SK-N-SH treated with all-trans-retinoic acid at 6 μM for 48 hours (cell line): ENCODE data around the gene KLF6.

Experiments used
- ESRRG ChIP-seq: fragments of 250-450 bp; sonication (Bioruptor Pico); IDR thresholded peaks from 2 replicates; pipeline ENCODE4 v1.6.1; 2021; ENCODE audit warnings: mild to moderate bottlenecking
- GLIS3 ChIP-seq: fragments of 250-450 bp; sonication (Bioruptor Pico); IDR thresholded peaks from 2 replicates; pipeline ENCODE4 v1.5.0; 2020; ENCODE audit warnings: mild to moderate bottlenecking, moderate library complexity
- ISL1 ChIP-seq: fragments of 250-450 bp; sonication (Bioruptor Pico); IDR thresholded peaks from 2 replicates; pipeline ENCODE4 v2.1.2; 2022; ENCODE audit warnings: mild to moderate bottlenecking, moderate library complexity
- ZFP30 ChIP-seq: fragments of 450-650 bp; formaldehyde crosslinking; IDR thresholded peaks from 2 replicates; pipeline ENCODE4 v1.5.0; 2022; ENCODE audit warnings: mild to moderate bottlenecking, moderate library complexity
- TF ChIP-seq, protein P1 (sequence below): fragments of 250-450 bp; sonication (Bioruptor Pico); IDR thresholded peaks from 2 replicates; pipeline ENCODE4 v1.8.0; 2020; ENCODE audit warnings: mild to moderate bottlenecking, moderate library complexity, borderline replicate concordance

DNA sequence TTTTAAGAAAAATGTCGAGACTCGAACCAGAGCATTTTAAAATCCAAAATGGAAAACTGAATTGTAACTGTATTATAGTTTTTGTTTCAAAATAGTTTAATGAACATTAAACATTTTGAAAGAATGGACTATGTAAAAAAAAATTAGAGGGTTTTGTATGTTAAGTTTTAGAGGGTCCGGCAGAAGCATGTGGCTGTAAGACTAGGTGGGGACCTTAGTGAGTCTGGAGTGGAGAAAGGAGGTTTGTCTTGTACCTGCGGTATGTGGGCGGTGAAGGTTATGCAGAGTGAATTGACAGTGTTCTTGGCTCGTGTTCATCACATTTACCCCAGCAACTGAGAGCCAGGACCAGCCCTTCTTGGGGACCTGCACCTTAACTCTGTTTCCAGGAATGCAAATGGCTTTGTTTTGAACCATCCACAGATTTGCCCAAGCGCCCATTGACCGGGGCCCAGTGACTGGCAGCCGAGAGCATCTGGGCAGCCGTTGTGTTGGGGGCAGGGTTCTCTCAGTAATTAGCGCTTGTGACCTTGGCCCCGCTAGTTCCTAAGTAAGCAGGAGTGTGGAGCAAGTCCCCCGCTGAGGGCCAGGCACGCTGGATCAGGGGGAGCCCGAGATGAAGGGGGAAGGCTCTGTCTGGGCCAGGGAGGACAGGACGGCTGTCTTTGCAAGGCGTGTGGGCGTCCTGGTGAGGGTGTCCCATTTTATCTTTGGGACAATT is 1.4 kb upstream of the KLF6 start:
- TF ChIP-seq GLIS3 (CRISPR knock-in tag) (0 out of 2 replicates have a peak, but pooled peaks have one; percentile 9), ZFP30 (CRISPR knock-in tag) (no peak), ESRRG (CRISPR knock-in tag) (no peak), ISL1 (CRISPR knock-in tag) (no peak)
- TF ChIP-seq, protein P1, sequence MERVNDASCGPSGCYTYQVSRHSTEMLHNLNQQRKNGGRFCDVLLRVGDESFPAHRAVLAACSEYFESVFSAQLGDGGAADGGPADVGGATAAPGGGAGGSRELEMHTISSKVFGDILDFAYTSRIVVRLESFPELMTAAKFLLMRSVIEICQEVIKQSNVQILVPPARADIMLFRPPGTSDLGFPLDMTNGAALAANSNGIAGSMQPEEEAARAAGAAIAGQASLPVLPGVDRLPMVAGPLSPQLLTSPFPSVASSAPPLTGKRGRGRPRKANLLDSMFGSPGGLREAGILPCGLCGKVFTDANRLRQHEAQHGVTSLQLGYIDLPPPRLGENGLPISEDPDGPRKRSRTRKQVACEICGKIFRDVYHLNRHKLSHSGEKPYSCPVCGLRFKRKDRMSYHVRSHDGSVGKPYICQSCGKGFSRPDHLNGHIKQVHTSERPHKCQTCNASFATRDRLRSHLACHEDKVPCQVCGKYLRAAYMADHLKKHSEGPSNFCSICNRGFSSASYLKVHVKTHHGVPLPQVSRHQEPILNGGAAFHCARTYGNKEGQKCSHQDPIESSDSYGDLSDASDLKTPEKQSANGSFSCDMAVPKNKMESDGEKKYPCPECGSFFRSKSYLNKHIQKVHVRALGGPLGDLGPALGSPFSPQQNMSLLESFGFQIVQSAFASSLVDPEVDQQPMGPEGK (CRISPR knock-in tag), result no peak; the same call in 1 of the 2 replicates
